Stimulated activated CD8-positive, alpha-beta memory T cell treated with anti-CD3 and anti-CD28 coated beads, Interleukin-7, amount 100 ng/mL, for 1 hour (primary cell): ENCODE measurements around the gene KRT72.

Experiments
- DNase-seq, 2 donors: peaks; one replicate each; pipeline ENCODE4 v3.0.0-alpha.2; 2020; ENCODE audit warnings: low read depth in 2 of 2

KRT72 gene

GRCh38 chr12:52600941-52601481 lies at the start of gene KRT72:
Gene KRT72 (minus strand): TSS chr12:52601463. CDS start chr12:52601452, 11 bp downstream.
- no peak for DNase-seq

GRCh38 chr12:52650520-52651081 lies 49.3 kb upstream of the KRT72 start:
- DNase-seq = no peak

- no peak for DNase-seq
Observed at GRCh38 chr12:52649066-52649465, 47.8 kb upstream of the KRT72 start.

- no peak for DNase-seq
Observed at GRCh38 chr12:52648012-52648550, 46.8 kb upstream of the KRT72 start.

GRCh38 chr12:52647601-52648000 lies 46.3 kb upstream of the KRT72 start:
- DNase-seq = no peak

GRCh38 chr12:52646613-52647012 lies 45.4 kb upstream of the KRT72 start:
- no peak for DNase-seq

GRCh38 chr12:52645982-52646381 lies 44.7 kb upstream of the KRT72 start:
- DNase-seq = no peak

- DNase-seq = peak; percentile 5 to 9
Observed at GRCh38 chr12:52645120-52645761, 44.0 kb upstream of the KRT72 start.

- DNase-seq = no peak
Observed at GRCh38 chr12:52644078-52644415, 42.8 kb upstream of the KRT72 start.

- no peak for DNase-seq
Observed at GRCh38 chr12:52643233-52644077, 42.2 kb upstream of the KRT72 start.

- DNase-seq = no peak
Observed at GRCh38 chr12:52641468-52641867, 40.2 kb upstream of the KRT72 start.

GRCh38 chr12:52637299-52637698 lies 36.0 kb upstream of the KRT72 start:
- DNase-seq = no peak

GRCh38 chr12:52636592-52637258 lies 35.5 kb upstream of the KRT72 start:
- no peak for DNase-seq

GRCh38 chr12:52636189-52636588 lies 34.9 kb upstream of the KRT72 start:
- DNase-seq = no peak

GRCh38 chr12:52634266-52635056 lies 33.2 kb upstream of the KRT72 start:
- DNase-seq = no peak

GRCh38 chr12:52633383-52633782 lies 32.1 kb upstream of the KRT72 start:
- no peak for DNase-seq

GRCh38 chr12:52632656-52633055 lies 31.4 kb upstream of the KRT72 start:
- DNase-seq = no peak

GRCh38 chr12:52631676-52632459 lies 30.6 kb upstream of the KRT72 start:
- DNase-seq = no peak

GRCh38 chr12:52631264-52631663 lies 30.0 kb upstream of the KRT72 start:
- no peak for DNase-seq

GRCh38 chr12:52630599-52631200 lies 29.4 kb upstream of the KRT72 start:
- no peak for DNase-seq
